Measurements from ENCODE around the gene CFHR1. TPM values are rescaled to one million over a fixed set of nuclear protein-coding genes. Genes with fewer than 3 reads are reported as not detected.

The CFHR1 gene
- total RNA-seq, 1 experiment from 2014 or later, result 0.23 TPM

GRCh38 chr1:196857188-196857587 is 37.7 kb downstream of the CFHR1 start:
- Histone ChIP-seq H3K27ac (ENCODE audit: low read length) (no peak overlapping the region), H3K27me3 (ENCODE audit: control insufficient read depth, insufficient read depth, low read length) (no peaks in the 10 kb centered on the region), H3K4me1 (ENCODE audit: control insufficient read depth, insufficient read depth, low read length) (no peaks in the 10 kb centered on the region), H3K36me3 (ENCODE audit: control insufficient read depth, insufficient read depth, low read length) (no peaks in the 10 kb centered on the region), H3K4me3 (ENCODE audit: low read depth in 2 of 2, low read length in 2 of 2) (no peak overlapping the region), H3K9me3 (ENCODE audit: control insufficient read depth, insufficient read depth, low read depth, low read length) (no peaks in the 10 kb centered on the region)
- no TSS peak for BruUV-seq (replicated peaks)
- DNase-seq (ENCODE audit: low read depth, low spot score) (no peak), ATAC-seq (no peak)
- POLR2A ChIA-PET, result no interaction called here
- in situ Hi-C loops (cut with HindIII; ENCODE audit: low pct_unique_long_range_greater_than_20kb, low sequenced_read_pairs), result no loop called here
- intact Hi-C loops (cut with micrococcal nuclease; ENCODE audit: unreplicated experiment), result no loop called here
- TF ChIP-seq POLR2AphosphoS5 (IDR thresholded peaks at IDR 0.05; ENCODE audit: low read depth, low read length), result no peak
- TF ChIP-seq SIN3A (IDR thresholded peaks at IDR 0.05; ENCODE audit: borderline replicate concordance, insufficient read depth, low read depth, low read length), result no peak
- no peak for TF ChIP-seq REST (IDR thresholded peaks at IDR 0.05; ENCODE audit: insufficient read depth in 1 of 2, low read depth in 2 of 2, low read length in 1 of 2)
- no peak for TF ChIP-seq CTCF (IDR thresholded peaks at IDR 0.05)
- no peak for TF ChIP-seq TCF7L2 (IDR thresholded peaks at IDR 0.05; ENCODE audit: low read depth, low read length)
- CTCF ChIA-PET, result no interaction called here

- H3K27me3 ChIP-seq (ENCODE audit: control insufficient read depth, insufficient read depth, low read length), result no peaks in the 10 kb centered on the region
- TF ChIP-seq POLR2AphosphoS5 (IDR thresholded peaks at IDR 0.05; ENCODE audit: low read depth, low read length), result no peak
- TF ChIP-seq CTCF (IDR thresholded peaks at IDR 0.05), result no peak
- no peak for TF ChIP-seq SIN3A (IDR thresholded peaks at IDR 0.05; ENCODE audit: borderline replicate concordance, insufficient read depth, low read depth, low read length)
- no peak for TF ChIP-seq TCF7L2 (IDR thresholded peaks at IDR 0.05; ENCODE audit: low read depth, low read length)
- TF ChIP-seq REST (IDR thresholded peaks at IDR 0.05; ENCODE audit: insufficient read depth in 1 of 2, low read depth in 2 of 2, low read length in 1 of 2), result no peak
- no peak overlapping the region for H3K4me3 ChIP-seq (ENCODE audit: low read depth in 2 of 2, low read length in 2 of 2)
- BruUV-seq (replicated peaks), result no TSS peak
- CTCF ChIA-PET, result no interaction called here
- intact Hi-C loops (cut with micrococcal nuclease; ENCODE audit: unreplicated experiment), result no loop called here
- ATAC-seq (no peak), DNase-seq (ENCODE audit: low read depth, low spot score) (no peak)
- H3K27ac ChIP-seq (ENCODE audit: low read length), result no peak overlapping the region
- in situ Hi-C loops (cut with HindIII; ENCODE audit: low pct_unique_long_range_greater_than_20kb, low sequenced_read_pairs), result no loop called here
- H3K9me3 ChIP-seq (ENCODE audit: control insufficient read depth, insufficient read depth, low read depth, low read length), result no peaks in the 10 kb centered on the region
- no peaks in the 10 kb centered on the region for H3K36me3 ChIP-seq (ENCODE audit: control insufficient read depth, insufficient read depth, low read length)
- POLR2A ChIA-PET, result no interaction called here
- no peaks in the 10 kb centered on the region for H3K4me1 ChIP-seq (ENCODE audit: control insufficient read depth, insufficient read depth, low read length)
These were observed 39.3 kb downstream of the CFHR1 start for GRCh38 chr1:196858811-196859210.
